B cell (primary cell): ENCODE data around the gene EPS8L3.

ENCODE experiments used
- CTCF ChIP-seq: fragments of 200-600 bp; IDR thresholded peaks from one replicate; pipeline ENCODE4 v1.8.0; 2022; ENCODE audit warnings: antibody characterized with exemption, mild to moderate bottlenecking
- EZH2 ChIP-seq: IDR thresholded peaks from 2 replicates; pipeline ENCODE4 v1.6.1; 2012; ENCODE audit warnings: borderline replicate concordance, low read depth, mild to moderate bottlenecking, moderate library complexity, low read length; ENCODE audit not compliant: insufficient read depth, poor library complexity, severe bottlenecking

GRCh38 chr1:109765483-109765815, 1.7 kb upstream of the EPS8L3 start:
- TF ChIP-seq EZH2 = no peak
- TF ChIP-seq CTCF = no peak
